ENCODE results near the gene GGT1.

- TF ChIP-seq CTCF (IDR thresholded peaks at IDR 0.05) (no peak), POLR2A (IDR thresholded peaks at IDR 0.05) (no peak)
Observed at GRCh38 chr22:24563246-24563645, 39.7 kb upstream of the GGT1 start.
